Measurements from ENCODE around the gene ADA.
"Not testable (repeated sequence)": the region's sequence is repeated elsewhere in the genome, so short reads cannot be mapped to it uniquely, and the experiment has no call there.

ADA gene

GRCh38 chr20:44678242-44678641 lies 26.7 kb upstream of the ADA start:
- peak; percentile 38 for DNase-seq (ENCODE audit: low read depth)
- no peak overlapping the region for H3K4me3 ChIP-seq (ENCODE audit: low read depth, low read length)
- TF ChIP-seq CTCF (IDR thresholded peaks at IDR 0.05; ENCODE audit: control insufficient read depth, extremely low read depth, insufficient read depth): no peak

- H3K4me3 ChIP-seq (ENCODE audit: low read depth, low read length); DNase-seq (ENCODE audit: low read depth): not testable (repeated sequence)
Observed at GRCh38 chr20:44672318-44672902, 20.9 kb upstream of the ADA start.

- not testable (repeated sequence) for DNase-seq (ENCODE audit: low read depth); H3K4me3 ChIP-seq (ENCODE audit: low read depth, low read length)
Observed at GRCh38 chr20:44671541-44671940, 20.0 kb upstream of the ADA start.

- DNase-seq (ENCODE audit: low read depth); H3K4me3 ChIP-seq (ENCODE audit: low read depth, low read length): not testable (repeated sequence)
Observed at GRCh38 chr20:44670851-44671250, 19.4 kb upstream of the ADA start.

- no peak for TF ChIP-seq CTCF (IDR thresholded peaks at IDR 0.05; ENCODE audit: control insufficient read depth, extremely low read depth, insufficient read depth)
- DNase-seq (ENCODE audit: low read depth): no peak
- no peak overlapping the region for H3K4me3 ChIP-seq (ENCODE audit: low read depth, low read length)
Observed at GRCh38 chr20:44666066-44666465, 14.6 kb upstream of the ADA start.

GRCh38 chr20:44664131-44664530 lies 12.6 kb upstream of the ADA start:
- H3K4me3 ChIP-seq (ENCODE audit: low read depth, low read length): no peak overlapping the region
- no peak for DNase-seq (ENCODE audit: low read depth)
- no peak for TF ChIP-seq CTCF (IDR thresholded peaks at IDR 0.05; ENCODE audit: control insufficient read depth, extremely low read depth, insufficient read depth)

- DNase-seq (ENCODE audit: low read depth): no peak
- no peak for TF ChIP-seq CTCF (IDR thresholded peaks at IDR 0.05; ENCODE audit: control insufficient read depth, extremely low read depth, insufficient read depth)
- no peak overlapping the region for H3K4me3 ChIP-seq (ENCODE audit: low read depth, low read length)
Observed at GRCh38 chr20:44662261-44662660, 10.8 kb upstream of the ADA start.

- no peak for DNase-seq (ENCODE audit: low read depth)
- no peak for TF ChIP-seq CTCF (IDR thresholded peaks at IDR 0.05; ENCODE audit: control insufficient read depth, extremely low read depth, insufficient read depth)
- no peak overlapping the region for H3K4me3 ChIP-seq (ENCODE audit: low read depth, low read length)
Observed at GRCh38 chr20:44660581-44660980, 9.1 kb upstream of the ADA start.

- TF ChIP-seq CTCF (IDR thresholded peaks at IDR 0.05; ENCODE audit: control insufficient read depth, extremely low read depth, insufficient read depth): no peak
- no peak overlapping the region for H3K4me3 ChIP-seq (ENCODE audit: low read depth, low read length)
- DNase-seq (ENCODE audit: low read depth): no peak
Observed at GRCh38 chr20:44659931-44660330, 8.4 kb upstream of the ADA start.
